Neuron (in vitro differentiated cells): ENCODE results near the gene C11orf97.
A peak's percentile ranks its signal among the peaks of the same experiment; 100 is the strongest.
"Not testable (repeated sequence)": the region's sequence is repeated elsewhere in the genome, so short reads cannot be mapped to it uniquely, and the experiment has no call there.

ENCODE experiments used
- H2AFZ ChIP-seq: one replicate; pipeline ENCODE4 v1.6.1; 2013; ENCODE audit warnings: low read depth, mild to moderate bottlenecking, inconsistent platforms, low read length, moderate library complexity
- H3K27me3 ChIP-seq: one replicate; pipeline ENCODE4 v1.6.1; 2013; ENCODE audit warnings: low read length; ENCODE audit not compliant: insufficient read depth
- H3K36me3 ChIP-seq: one replicate; pipeline ENCODE4 v1.6.1; 2013; ENCODE audit warnings: low read length; ENCODE audit not compliant: insufficient read depth
- H3K4me1 ChIP-seq: one replicate; pipeline ENCODE4 v1.6.1; 2013; ENCODE audit warnings: low read length; ENCODE audit not compliant: insufficient read depth
- H3K4me3 ChIP-seq: 2 replicates; pipeline ENCODE4 v1.5.1; 2013; ENCODE audit warnings: mild to moderate bottlenecking, low read length, moderate library complexity
- H3K9me3 ChIP-seq: one replicate; pipeline ENCODE4 v1.6.1; 2013; ENCODE audit warnings: low read length

The C11orf97 gene, protein sequence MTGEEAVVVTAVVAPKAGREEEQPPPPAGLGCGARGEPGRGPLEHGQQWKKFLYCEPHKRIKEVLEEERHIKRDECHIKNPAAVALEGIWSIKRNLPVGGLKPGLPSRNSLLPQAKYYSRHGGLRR

GRCh38 chr11:94511932-94512781, at the start of gene C11orf97:
TSS of gene C11orf97 (plus strand) at chr11:94512461. CDS start at chr11:94512529, 68 bp downstream.
- H2AFZ ChIP-seq, result peak within 1 kb of the TSS; percentile 36
- peaks cover 16% of the 10 kb centered on the region for H3K27me3 ChIP-seq
- peaks cover 4% of the 10 kb centered on the region for H3K4me1 ChIP-seq
- no peaks in the 10 kb centered on the region for H3K9me3 ChIP-seq
- H3K36me3 ChIP-seq, result no peaks in the 10 kb centered on the region
- peak within 1 kb of the TSS; percentile 26 for H3K4me3 ChIP-seq

- H3K4me3 ChIP-seq, result no peak overlapping the region
- H3K36me3 ChIP-seq, result peaks cover 29% of the 10 kb centered on the region
- H3K4me1 ChIP-seq, result no peaks in the 10 kb centered on the region
- no peaks in the 10 kb centered on the region for H3K27me3 ChIP-seq
- no peak overlapping the region for H2AFZ ChIP-seq
- H3K9me3 ChIP-seq, result no peaks in the 10 kb centered on the region
These were observed 42.8 kb upstream of the C11orf97 start for GRCh38 chr11:94469416-94469815.

DNA sequence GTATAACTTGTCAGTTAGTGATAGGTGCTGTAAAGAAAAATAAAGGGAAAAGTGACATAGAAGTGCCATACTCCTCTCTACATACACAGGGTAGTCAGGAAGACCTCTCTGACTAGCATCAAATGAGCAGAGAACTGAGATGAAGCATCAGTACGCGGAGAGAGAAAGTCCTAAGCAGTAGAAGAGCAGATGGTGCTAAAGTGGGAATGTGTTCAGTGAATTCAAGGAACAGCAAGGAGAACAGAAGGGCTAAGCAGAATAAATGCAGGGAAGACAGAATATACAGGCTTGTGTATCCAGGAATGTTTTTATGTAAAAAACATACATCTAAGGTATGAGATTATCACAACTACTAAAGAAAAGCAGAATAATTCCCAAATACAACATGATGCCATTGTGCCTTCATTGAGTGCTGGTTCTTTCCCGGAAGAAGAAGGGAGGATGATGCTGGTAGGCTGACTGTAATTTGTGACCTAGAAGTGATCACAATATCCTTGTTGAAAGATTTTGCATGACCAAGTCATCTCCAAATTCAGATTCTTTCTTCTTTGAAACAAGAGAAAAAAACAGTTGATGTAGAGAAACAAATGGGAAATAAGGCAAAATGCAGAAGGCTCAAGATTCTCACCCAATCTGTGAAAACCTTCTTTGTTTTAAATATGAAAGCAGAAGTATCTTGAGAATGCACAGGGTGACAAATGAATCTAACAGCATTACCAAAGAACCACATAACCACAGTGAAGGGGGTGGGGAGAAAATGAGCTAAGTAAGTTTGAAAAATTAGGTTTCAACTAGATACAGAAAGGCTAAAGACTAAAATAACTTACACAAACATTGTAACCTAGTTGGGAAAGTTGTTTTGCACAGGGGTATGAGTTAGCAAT, 39.1 kb upstream of the C11orf97 start:
- no peak overlapping the region for H3K4me3 ChIP-seq
- H3K9me3 ChIP-seq, result no peaks in the 10 kb centered on the region
- H3K4me1 ChIP-seq, result no peaks in the 10 kb centered on the region
- no peaks in the 10 kb centered on the region for H3K27me3 ChIP-seq
- peaks cover 34% of the 10 kb centered on the region for H3K36me3 ChIP-seq
- H2AFZ ChIP-seq, result no peak overlapping the region

DNA sequence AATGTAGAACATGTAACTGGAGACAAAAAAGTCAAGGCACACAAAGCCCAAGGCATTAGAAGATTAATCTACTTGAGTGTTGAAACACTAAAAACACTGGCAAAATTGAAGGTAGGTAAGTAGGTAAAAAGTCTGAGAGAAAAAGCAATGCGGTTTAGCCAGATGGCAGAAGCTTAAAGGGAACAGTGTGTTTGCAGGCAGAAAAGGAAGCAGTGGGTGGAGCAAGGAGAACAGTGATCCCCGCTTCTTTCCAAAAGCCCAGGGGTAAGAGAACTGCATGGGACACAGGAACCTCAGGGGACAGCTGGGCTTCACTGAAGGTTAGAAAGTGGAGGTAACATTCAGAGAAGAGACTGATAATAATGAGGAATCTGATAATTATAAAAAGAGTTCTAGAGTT, 34.6 kb upstream of the C11orf97 start:
- Histone ChIP-seq H3K4me1 (no peaks in the 10 kb centered on the region), H2AFZ (no peak overlapping the region), H3K36me3 (peaks cover 36% of the 10 kb centered on the region), H3K4me3 (no peak overlapping the region), H3K9me3 (no peaks in the 10 kb centered on the region), H3K27me3 (no peaks in the 10 kb centered on the region)

DNA sequence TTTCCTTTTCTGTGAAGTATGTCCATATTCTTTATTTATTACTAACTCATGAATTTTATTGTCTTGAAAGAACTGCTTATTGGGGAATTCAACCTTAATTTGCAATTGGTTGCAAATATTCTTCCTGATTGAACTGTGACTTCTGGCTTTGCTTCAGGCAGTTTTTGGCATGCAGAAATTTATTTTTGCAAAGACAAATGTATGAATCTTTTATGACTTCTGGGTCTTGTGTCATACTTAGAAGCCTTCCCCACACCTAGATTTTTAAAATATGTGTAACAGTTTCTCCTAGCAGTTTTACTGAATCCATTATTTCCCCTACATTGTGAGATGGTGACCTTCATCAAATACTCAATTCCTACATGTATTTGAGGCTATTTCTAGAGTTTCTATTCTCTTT, 30.9 kb upstream of the C11orf97 start:
- Histone ChIP-seq H3K9me3 (no peaks in the 10 kb centered on the region), H3K4me1 (no peaks in the 10 kb centered on the region), H3K4me3 (no peak overlapping the region), H3K36me3 (peaks cover 43% of the 10 kb centered on the region), H2AFZ (no peak overlapping the region), H3K27me3 (no peaks in the 10 kb centered on the region)

DNA sequence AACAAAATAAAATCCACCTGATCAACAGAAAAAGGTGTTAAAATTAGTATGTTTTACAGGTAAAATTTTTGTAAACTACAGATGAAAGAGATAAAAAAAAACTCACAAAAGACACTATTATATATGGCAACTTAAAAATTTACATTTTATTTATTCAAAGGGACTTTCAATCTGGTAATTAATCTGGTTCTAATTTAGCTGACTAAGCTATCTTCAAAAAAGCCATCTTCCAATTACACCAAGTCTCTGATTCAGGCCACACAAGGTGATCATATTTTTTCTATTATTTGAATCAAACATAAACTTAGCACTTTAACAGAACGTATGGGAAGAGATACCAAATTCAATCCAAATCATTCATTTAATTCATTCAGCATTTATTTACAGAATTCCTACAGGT, 26.2 kb upstream of the C11orf97 start:
- Histone ChIP-seq H2AFZ (no peak overlapping the region), H3K27me3 (no peaks in the 10 kb centered on the region), H3K4me3 (no peak overlapping the region), H3K9me3 (no peaks in the 10 kb centered on the region), H3K36me3 (peaks cover 61% of the 10 kb centered on the region), H3K4me1 (no peaks in the 10 kb centered on the region)

DNA sequence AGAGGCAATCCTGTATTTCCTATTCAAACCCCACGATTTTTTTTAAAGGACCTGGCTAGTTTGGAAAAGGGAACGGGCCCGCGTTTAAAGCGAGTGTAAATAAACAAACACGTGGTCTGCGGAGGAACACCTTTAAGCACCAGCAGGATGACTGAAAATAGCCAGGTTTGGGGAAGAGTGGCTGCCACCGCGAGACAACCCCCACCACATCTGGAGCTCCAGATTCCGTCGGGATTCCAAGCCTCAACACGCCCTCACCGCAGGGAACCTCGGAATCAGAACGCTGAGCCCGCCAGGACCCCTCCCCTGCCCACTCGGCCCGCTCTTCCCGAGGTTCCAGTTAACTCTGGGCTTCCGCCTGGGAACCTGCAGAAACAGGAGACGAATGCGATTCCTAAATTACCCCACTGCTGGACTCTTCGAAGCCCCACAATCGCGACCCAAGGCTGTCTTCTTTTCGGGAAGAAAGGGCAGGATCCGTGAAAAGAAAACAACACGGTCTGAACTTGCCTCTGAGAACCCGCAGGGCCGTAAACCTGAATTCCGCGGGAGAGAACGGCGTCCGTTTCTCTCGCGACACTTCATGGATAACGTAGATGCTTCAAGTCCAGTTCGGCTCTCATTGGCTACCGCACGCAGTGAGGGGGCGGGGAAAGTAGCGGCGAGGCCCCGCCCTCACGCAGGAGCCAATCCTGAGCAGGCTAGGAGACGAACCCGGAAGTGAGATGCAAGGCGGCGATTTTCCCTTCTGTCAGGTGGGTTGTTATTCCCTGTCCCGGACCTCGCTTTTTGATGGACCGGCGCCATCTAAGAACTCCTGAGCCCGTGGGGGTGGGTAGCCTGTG, 18.8 kb upstream of the C11orf97 start, which contains the start of the genes ANKRD49 and MRE11:
ANKRD49 (plus strand) TSS at position 704 of the 845 bp plus-strand sequence. CDS start 2,710 bp downstream, outside the sequence.
MRE11 (minus strand) TSS at position 564 of the 845 bp plus-strand sequence. CDS start 1,043 bp downstream, outside the sequence.
- no peaks in the 10 kb centered on the region for H3K9me3 ChIP-seq
- peak within 1 kb of the TSS; percentile 81 for H2AFZ ChIP-seq
- H3K4me1 ChIP-seq, result peaks cover 13% of the 10 kb centered on the region
- no peaks in the 10 kb centered on the region for H3K27me3 ChIP-seq
- H3K36me3 ChIP-seq, result peaks cover 43% of the 10 kb centered on the region
- H3K4me3 ChIP-seq, result peak within 1 kb of the TSS; percentile 89

DNA sequence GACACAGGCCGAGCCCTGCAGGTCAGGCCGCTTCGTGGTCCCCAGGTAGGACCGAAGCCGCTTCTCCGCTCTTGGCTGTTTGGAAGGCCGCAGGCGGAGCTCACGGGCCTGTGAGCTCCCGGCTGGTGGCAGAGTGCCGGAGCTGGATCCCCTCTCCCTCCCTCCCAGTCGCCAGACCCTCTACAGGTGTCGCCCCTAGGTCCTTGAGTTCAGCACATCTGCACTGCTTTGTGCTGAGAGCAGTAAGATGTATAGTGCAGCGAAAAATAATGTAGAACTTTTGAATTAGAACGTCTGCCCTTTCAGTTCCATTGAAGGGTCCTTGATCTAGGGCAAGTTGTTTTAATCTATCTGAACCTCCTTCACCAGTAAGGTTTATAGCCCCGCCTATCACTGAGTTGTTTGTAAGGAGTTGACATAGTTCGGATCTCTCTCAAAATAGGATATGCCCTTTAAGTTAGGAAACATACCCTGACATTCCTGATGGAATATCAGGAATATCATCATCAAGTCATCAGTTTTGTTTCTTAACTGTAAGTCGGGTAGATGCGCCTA, 18.1 kb upstream of the C11orf97 start:
- Histone ChIP-seq H3K9me3 (no peaks in the 10 kb centered on the region), H3K4me3 (peak overlapping the region; percentile 89), H2AFZ (peak overlapping the region; percentile 81), H3K36me3 (peaks cover 43% of the 10 kb centered on the region), H3K27me3 (no peaks in the 10 kb centered on the region), H3K4me1 (peaks cover 13% of the 10 kb centered on the region)

DNA sequence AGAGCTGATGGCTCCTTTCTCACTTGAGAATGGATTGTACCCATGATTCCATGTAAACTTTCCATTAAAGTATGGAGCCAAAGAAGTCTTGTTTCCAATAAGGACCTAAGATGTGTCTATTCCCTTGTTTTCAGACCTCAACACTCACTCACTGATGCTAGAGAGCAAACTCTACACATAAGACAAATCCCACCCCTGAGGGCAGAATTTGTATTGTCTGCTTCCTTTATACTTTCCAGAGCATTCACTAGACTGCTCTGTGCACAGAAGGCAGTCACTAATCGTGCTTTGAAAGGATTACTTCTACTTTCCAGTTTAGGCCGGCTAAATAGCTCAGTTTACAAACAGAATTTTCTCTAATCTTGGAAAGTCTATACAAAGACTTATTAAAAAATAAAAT, 12.1 kb upstream of the C11orf97 start:
- H3K36me3 ChIP-seq, result peaks cover 40% of the 10 kb centered on the region
- no peaks in the 10 kb centered on the region for H3K27me3 ChIP-seq
- no peak overlapping the region for H2AFZ ChIP-seq
- H3K9me3 ChIP-seq, result no peaks in the 10 kb centered on the region
- H3K4me1 ChIP-seq, result peaks cover 1% of the 10 kb centered on the region
- no peak overlapping the region for H3K4me3 ChIP-seq

DNA sequence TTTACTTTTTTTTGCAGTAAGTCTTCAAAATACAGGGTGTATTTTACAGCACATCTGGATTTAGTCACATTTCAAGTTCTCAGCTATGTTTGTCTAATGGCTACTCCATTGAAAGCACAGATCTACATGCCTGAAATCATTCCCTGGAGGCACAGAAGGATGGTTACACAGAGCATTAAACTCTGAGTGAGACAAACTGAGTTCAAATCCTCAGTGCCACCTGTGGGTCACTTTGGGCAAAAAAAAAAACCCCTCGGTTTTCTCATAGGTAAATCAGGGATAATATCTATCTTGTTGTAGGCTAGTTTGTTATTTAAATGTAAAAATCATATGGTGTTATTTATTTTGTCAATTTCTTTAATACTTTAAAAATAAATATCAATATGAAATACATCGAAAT, 10.7 kb upstream of the C11orf97 start:
- Histone ChIP-seq H3K36me3 (peaks cover 36% of the 10 kb centered on the region), H3K27me3 (no peaks in the 10 kb centered on the region), H2AFZ (no peak overlapping the region), H3K4me1 (no peaks in the 10 kb centered on the region), H3K4me3 (no peak overlapping the region), H3K9me3 (no peaks in the 10 kb centered on the region)

GRCh38 chr11:94504689-94505293, 7.5 kb upstream of the C11orf97 start:
- no peak overlapping the region for H2AFZ ChIP-seq
- no peaks in the 10 kb centered on the region for H3K9me3 ChIP-seq
- no peak overlapping the region for H3K4me3 ChIP-seq
- H3K36me3 ChIP-seq, result peaks cover 5% of the 10 kb centered on the region
- no peaks in the 10 kb centered on the region for H3K27me3 ChIP-seq
- no peaks in the 10 kb centered on the region for H3K4me1 ChIP-seq

- H2AFZ ChIP-seq, H3K4me1 ChIP-seq, H3K4me3 ChIP-seq, H3K36me3 ChIP-seq, H3K27me3 ChIP-seq, H3K9me3 ChIP-seq: not testable (repeated sequence)
These were observed 5.7 kb upstream of the C11orf97 start for GRCh38 chr11:94506513-94506912.
